GM15510 (cell line): ENCODE results near the gene PHF1.

Source experiments
- POLR2A ChIP-seq: IDR thresholded peaks from 3 replicates; pipeline ENCODE4 v1.6.1; 2011; ENCODE audit warnings: borderline replicate concordance; ENCODE audit not compliant: insufficient read length; ENCODE audit errors: extremely low read depth

PHF1 gene

GRCh38 chr6:33410711-33411631, at the start of gene PHF1:
TSS of gene PHF1 (plus strand) at chr6:33411014. CDS start at chr6:33412264, 1,250 bp downstream.
- peak; percentile 48 for TF ChIP-seq POLR2A

GRCh38 chr6:33367009-33367714, 43.7 kb upstream of the PHF1 start:
- TF ChIP-seq POLR2A, result no peak

GRCh38 chr6:33372526-33373123, 38.2 kb upstream of the PHF1 start:
- no peak for TF ChIP-seq POLR2A

GRCh38 chr6:33373960-33374910, 36.6 kb upstream of the PHF1 start:
- no peak for TF ChIP-seq POLR2A

GRCh38 chr6:33375143-33375671, 35.6 kb upstream of the PHF1 start:
- no peak for TF ChIP-seq POLR2A

- no peak for TF ChIP-seq POLR2A
Observed at GRCh38 chr6:33377171-33377570, 33.6 kb upstream of the PHF1 start.

- no peak for TF ChIP-seq POLR2A
Observed at GRCh38 chr6:33380272-33380981, 30.4 kb upstream of the PHF1 start.

DNA sequence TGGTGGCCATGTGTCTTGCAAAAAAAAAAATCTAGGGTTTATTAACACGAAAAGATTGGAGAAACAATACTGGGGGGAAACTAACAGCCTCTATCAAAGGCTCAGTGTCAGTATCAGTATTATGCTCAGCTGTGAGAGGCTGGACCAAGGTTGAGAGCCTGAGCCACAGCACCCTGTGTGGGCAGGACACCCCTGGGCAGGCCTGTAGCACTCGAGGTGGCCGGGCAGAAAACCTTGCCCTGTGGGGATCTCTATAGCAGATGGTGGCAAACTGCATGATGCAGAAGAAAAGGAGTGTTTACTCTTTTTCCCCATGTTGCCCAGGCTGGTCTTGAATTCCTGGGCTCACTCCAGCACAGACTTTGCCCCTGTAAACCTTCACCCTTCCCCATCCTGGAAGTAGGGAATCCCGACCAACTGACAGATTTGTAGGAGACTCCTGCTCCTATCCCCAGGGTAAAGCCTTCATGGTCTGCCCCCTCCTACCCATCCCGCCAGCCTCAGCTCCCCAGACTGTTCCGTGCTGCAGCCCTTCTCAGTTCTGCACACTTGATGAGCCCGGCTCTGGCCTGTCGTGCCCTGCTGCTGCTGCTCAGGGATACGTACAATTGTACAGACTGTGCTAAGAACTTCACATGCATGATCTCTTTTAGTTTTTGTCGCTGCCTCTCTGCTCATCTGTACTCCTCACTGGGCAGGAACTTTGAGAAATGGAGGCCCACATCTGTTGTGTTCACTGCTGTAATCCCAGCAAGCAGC, 27.2 kb upstream of the PHF1 start:
- TF ChIP-seq POLR2A, result no peak

DNA sequence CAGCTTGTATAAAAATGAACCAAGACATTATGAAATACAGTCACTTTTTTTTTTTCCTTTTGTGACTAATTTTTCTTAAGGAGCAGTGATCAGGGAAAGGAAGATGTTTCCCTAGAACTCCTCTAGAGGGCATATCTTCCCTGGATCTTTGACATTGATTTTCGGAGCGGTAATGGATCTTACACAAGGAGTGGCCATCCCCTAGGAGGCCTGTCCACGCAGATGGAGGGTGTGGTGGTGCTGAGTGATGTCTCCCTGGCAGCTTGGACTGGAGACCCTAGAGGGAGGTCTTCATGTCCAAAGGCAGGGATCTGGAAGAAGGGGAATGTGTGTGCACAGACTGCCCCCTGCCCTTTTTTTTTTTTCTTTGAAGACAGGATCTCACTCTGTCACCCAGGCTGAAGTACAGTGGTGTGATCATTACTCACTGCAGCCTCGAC, 26.2 kb upstream of the PHF1 start:
- TF ChIP-seq POLR2A, result no peak

DNA sequence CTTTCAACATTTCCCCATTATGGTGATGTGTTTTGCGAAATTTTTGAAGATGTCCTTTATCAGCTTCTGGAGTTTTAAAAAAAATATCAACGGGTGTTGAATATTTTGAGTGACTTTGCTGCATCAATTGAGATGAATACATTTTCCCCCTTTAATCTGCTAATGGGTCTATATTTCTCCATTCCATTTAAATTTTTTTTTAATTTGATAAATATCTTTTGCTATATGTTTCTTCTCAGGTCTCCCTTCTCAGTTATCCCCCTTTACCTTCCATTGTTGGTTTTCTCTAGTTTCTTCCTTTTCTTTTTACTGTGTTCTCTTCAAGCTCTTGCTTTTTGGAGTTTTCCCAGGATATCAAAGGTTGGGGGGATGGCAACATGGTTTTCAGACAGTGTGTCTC, 20.6 kb upstream of the PHF1 start:
- no peak for TF ChIP-seq POLR2A

GRCh38 chr6:33390767-33391277, 20.0 kb upstream of the PHF1 start:
- TF ChIP-seq POLR2A, result no peak

DNA sequence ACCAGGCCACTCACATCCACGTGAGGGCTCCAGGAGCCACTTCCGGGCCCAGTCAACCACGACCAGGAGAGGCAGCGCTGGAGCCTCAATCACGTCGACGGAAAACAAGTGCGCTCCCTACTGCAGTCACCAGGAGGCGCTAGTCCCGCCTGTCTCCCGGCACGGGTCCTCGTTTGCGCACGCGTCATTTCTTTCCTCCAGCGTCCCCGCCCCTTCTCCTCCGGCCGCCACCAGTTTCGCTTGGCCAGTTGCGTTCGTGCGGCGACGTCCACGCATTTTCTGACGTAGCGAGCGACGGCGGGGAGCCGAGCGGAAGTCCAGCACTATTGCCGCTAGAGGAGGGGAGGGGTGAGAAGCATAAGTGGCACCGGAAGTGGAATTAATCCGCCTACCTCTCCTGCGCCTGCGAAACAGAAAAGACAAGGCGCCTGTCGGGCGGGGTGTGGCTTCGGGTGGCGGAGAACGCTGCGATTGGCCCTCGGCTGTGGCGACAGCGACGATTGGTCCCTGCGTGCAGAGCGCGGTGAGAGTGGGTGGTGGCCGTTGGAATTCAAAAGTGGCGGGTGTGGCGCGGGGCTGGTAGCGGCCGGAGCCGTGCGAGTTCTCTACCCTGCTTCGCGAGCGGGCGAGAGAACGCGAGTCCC, 19.4 kb upstream of the PHF1 start, which contains the start of gene KIFC1:
TSS of gene KIFC1 (plus strand) at position 546 of the 644 bp plus-strand sequence. CDS start 163 bp downstream, outside the sequence.
- peak; percentile 75 for TF ChIP-seq POLR2A
